Right atrium auricular region (tissue), 2 donors: Measurements from ENCODE around the gene TBL2. TPM values are rescaled to one million over a fixed set of nuclear protein-coding genes. Genes with fewer than 3 reads are reported as not detected.

Experiments used
- DNase-seq: peaks from one replicate; pipeline ENCODE4 v3.0.0-alpha.2; 2019; ENCODE audit warnings: low spot score
- H3K27ac ChIP-seq, 2 donors: fragments of 200-600 bp; sonication (generic); 1 replicate in 1 of 2; 2 replicates in 1 of 2; pipeline ENCODE4 v1.5.1; 2016 to 2019
- H3K27me3 ChIP-seq, 2 donors: fragments of 200-600 bp; sonication (generic); one replicate each; pipeline versions ENCODE4 v1.5.1 to v1.6.0; 2017 to 2019
- H3K36me3 ChIP-seq: fragments of 200-600 bp; sonication (generic); one replicate; pipeline ENCODE4 v1.5.1; 2016
- H3K4me1 ChIP-seq, 2 donors: fragments of 200-600 bp; sonication (generic); one replicate each; pipeline versions ENCODE4 v1.5.1 to v1.6.0; 2017 to 2019
- H3K4me3 ChIP-seq, 2 donors: fragments of 200-600 bp; sonication (generic); 1 replicate in 1 of 2; 2 replicates in 1 of 2; pipeline ENCODE4 v1.5.1; 2017 to 2019; ENCODE audit warnings: mild to moderate bottlenecking in 1 of 2, moderate library complexity in 1 of 2
- H3K9me3 ChIP-seq, 2 donors: fragments of 200-600 bp; sonication (generic); one replicate each; pipeline ENCODE4 v1.5.1; 2019
- total RNA-seq, 2 donors: library from RNA; depleted of rRNA; stranded (reverse); fragments of >200 nt; gene quantifications; one replicate each; pipeline ENCODE4 v1.1.0, GENCODE V29; 2016
- TF ChIP-seq, protein P1 (sequence below), 2 donors: fragments of 200-600 bp; sonication (generic); IDR thresholded peaks; one replicate each; pipeline ENCODE4 v1.5.1; 2019; ENCODE audit warnings: antibody characterized with exemption in 2 of 2

The TBL2 gene
- total RNA-seq, 2 donors from 2014 or later: 20.5 to 28.3 TPM

DNA sequence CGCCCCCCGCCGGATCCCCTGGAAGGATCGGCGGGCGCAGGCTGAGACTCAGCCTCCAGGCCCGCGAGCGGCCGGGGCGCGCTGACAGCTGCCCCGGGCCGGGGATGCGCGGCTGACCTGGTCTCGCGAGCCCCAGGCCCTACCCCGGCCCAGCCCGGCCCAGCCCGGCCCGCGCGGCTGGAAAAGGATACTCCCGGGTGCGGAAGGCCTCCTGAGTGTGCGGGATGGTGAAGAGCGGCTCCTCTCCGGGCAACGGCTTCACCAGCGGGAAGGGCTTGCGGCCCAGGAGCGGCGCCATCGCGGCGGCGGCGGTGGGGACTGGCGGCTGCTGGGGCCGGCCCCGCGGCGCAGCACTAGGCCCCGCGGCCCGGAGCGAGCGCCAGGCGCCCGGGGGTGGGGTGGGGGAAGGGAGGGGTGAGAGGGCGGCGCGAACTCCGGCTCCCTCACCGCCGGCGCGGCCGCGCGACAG lies 56.7 kb downstream of the TBL2 start:
- Histone ChIP-seq H3K27ac (peak overlapping the region; percentile 87 to 92), H3K4me3 (peak overlapping the region; percentile 91 to 96), H3K36me3 (no peaks in the 10 kb centered on the region), H3K4me1 (peaks cover 0 to 49% of the 10 kb centered on the region in 2 donors), H3K9me3 (no peaks in the 10 kb centered on the region), H3K27me3 (no peaks in the 10 kb centered on the region)
- TF ChIP-seq, protein P1, sequence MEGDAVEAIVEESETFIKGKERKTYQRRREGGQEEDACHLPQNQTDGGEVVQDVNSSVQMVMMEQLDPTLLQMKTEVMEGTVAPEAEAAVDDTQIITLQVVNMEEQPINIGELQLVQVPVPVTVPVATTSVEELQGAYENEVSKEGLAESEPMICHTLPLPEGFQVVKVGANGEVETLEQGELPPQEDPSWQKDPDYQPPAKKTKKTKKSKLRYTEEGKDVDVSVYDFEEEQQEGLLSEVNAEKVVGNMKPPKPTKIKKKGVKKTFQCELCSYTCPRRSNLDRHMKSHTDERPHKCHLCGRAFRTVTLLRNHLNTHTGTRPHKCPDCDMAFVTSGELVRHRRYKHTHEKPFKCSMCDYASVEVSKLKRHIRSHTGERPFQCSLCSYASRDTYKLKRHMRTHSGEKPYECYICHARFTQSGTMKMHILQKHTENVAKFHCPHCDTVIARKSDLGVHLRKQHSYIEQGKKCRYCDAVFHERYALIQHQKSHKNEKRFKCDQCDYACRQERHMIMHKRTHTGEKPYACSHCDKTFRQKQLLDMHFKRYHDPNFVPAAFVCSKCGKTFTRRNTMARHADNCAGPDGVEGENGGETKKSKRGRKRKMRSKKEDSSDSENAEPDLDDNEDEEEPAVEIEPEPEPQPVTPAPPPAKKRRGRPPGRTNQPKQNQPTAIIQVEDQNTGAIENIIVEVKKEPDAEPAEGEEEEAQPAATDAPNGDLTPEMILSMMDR (IDR thresholded peaks at IDR 0.05): no peak
- no peak for DNase-seq

DNA sequence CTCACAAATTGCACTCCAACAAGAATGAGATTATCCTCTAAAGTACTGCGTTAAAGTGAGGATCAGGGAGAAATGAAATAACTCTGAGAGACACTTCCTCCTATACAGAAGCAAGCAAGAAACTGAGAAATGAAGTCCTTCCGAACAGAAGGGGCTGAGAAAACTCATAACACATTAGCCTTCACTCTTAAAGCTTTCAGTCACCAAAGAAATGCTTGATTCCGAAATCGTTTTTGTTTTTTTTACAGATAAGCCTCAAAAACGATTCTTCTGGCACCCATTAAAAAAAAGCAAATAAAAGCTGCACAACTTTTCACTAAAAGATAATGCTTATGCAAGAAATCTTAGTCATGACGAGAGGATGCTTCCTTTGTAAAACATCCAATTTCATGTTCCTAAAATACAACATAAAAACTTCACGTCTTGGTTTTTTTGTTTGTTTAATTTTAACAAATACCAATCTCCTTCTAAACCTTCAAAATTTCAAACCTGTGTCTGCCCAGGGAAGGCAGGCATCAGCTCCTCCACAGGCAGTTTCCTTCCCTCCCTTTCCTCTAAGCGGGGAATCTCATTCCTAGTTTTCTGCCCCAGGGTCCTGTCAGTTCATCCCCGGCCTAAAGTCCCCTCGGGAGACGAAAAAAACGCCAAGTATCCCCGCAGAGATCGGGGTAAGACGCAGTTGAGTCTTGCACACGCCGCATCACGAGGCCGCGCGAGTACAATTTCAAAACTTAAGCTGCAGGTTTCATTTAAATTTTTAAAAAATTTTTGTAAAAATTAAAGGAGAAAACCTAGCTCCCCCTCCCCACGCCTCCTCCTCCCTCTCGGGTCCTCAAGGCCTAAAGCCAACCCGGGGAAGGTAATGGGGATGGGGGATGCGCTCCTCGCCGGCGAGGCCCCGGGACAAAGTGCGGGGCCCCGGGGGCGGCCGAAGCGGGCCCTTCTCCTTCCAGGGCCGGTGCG lies 57.4 kb downstream of the TBL2 start:
- DNase-seq: no peak
- TF ChIP-seq, protein P1 (IDR thresholded peaks at IDR 0.05): no peak
- H3K36me3 ChIP-seq: peaks cover 2% of the 10 kb centered on the region
- peak overlapping the region; percentile 91 to 96 for H3K4me3 ChIP-seq
- H3K27me3 ChIP-seq: no peaks in the 10 kb centered on the region
- peak overlapping the region; percentile 87 to 92 for H3K27ac ChIP-seq
- peaks cover 0 to 49% of the 10 kb centered on the region in 2 donors for H3K4me1 ChIP-seq
- H3K9me3 ChIP-seq: no peaks in the 10 kb centered on the region

DNA sequence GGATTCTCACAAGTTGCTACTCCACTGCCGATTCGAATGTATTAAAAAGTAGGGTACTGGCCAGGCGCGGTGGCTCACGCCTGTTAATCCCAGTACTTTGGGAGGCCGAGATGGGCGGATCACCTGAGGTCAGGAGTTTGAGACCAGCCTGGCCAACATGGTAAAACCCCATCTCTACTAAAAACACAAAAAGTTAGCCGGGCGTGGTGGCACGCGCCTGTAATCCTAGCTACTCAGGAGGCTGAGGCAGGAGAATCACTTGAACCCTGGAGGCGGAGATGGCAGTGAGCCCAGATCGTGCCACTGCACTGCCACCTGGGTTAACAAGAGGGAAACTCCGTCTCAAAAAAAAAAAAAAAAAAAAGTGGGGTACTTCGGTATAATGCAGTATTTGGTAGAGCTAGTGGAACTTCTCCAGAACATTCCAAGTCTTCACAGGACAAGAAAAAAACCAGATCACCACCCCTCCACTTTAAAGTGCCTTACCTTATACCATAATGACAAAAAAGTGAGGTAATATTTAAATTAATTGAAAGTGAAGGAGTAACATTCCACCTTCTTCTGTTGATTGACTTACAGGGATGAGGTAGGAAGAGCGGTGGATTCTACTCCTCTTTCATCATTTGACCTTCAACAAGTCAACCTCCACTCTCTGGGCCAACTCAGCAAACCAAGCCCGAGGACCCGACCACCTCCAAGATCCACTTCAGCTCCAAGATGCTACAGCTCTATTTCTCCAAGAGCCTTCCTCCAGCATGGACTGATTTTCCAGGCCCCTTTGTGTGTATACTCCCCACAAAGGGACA lies 58.3 kb downstream of the TBL2 start:
- no peak for DNase-seq
- H3K4me1 ChIP-seq: peaks cover 0 to 49% of the 10 kb centered on the region in 2 donors

DNA sequence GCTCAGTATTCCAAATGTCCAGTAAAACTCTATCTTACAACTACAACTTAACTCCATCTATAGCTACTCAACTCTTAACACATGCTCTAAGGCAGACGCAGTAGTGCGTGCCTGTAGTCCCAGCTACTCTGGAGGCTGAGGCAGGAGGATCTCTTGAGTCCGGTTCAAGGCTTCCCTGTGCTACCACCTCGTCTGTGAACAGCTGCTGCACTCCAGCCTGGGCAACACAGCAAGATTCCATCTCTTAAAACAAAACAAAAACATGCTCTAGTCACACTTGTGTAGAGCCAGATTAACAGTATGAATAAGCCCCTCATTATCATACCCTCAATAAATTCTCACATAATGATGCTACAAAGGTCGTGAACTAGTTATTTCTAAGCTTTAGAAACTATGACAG lies 59.9 kb downstream of the TBL2 start:
- H3K36me3 ChIP-seq: peaks cover 17% of the 10 kb centered on the region
- no peak overlapping the region for H3K4me3 ChIP-seq
- H3K4me1 ChIP-seq: peaks cover 0 to 52% of the 10 kb centered on the region in 2 donors
- DNase-seq: no peak
- H3K27me3 ChIP-seq: no peaks in the 10 kb centered on the region
- no peak overlapping the region for H3K27ac ChIP-seq
- H3K9me3 ChIP-seq: no peaks in the 10 kb centered on the region
- TF ChIP-seq, protein P1 (IDR thresholded peaks at IDR 0.05): no peak

More for the DNA sequence above, 58.3 kb downstream of the TBL2 start:
- Histone ChIP-seq H3K9me3 (no peaks in the 10 kb centered on the region), H3K36me3 (peaks cover 6% of the 10 kb centered on the region), H3K27ac (peak overlapping the region; percentile 87 to 92), H3K27me3 (no peaks in the 10 kb centered on the region), H3K4me3 (peak overlapping the region; percentile 91 to 96)
- TF ChIP-seq, protein P1 (IDR thresholded peaks at IDR 0.05): no peak

Other genes with a start within 250 kb of the TBL2 start
- under 1 TPM in 1 of 2 donors, not detected in 1; 0.47 TPM for gene FZD9, start 144.8 kb downstream of the TBL2 start, total RNA-seq
- 10 to 100 TPM; 29.0 to 37.7 TPM for gene BAZ1B, start 56.3 kb downstream of the TBL2 start, total RNA-seq
- gene BCL7B, start 20.9 kb downstream of the TBL2 start, total RNA-seq: 100 to 1,000 TPM; 108 to 128 TPM
- 1 to 10 TPM in 1 of 2 donors, under 1 TPM in 1; 0.41 to 1.3 TPM for gene MLXIPL, start 45.9 kb upstream of the TBL2 start, total RNA-seq
- 1 to 10 TPM; 1.6 to 2.2 TPM for gene VPS37D, start 89.3 kb upstream of the TBL2 start, total RNA-seq
- 10 to 100 TPM in 1 of 2 donors, 1 to 10 TPM in 1; 6.3 to 12.9 TPM for gene DNAJC30, start 104.9 kb upstream of the TBL2 start, total RNA-seq
- gene BUD23, start 105.0 kb upstream of the TBL2 start, total RNA-seq: 10 to 100 TPM; 58.9 to 60.9 TPM
- gene STX1A, start 141.1 kb upstream of the TBL2 start, total RNA-seq: 1 to 10 TPM; 2.6 TPM
- 10 to 100 TPM; 15.5 to 31.5 TPM for gene ABHD11, start 160.2 kb upstream of the TBL2 start, total RNA-seq
- not detected for gene CLDN3, start 191.7 kb upstream of the TBL2 start, total RNA-seq